Measurements from ENCODE around the gene ATP6V1G1. TPM values are rescaled to one million over a fixed set of nuclear protein-coding genes. Genes with fewer than 3 reads are reported as not detected.
"Not testable (repeated sequence)": the region's sequence is repeated elsewhere in the genome, so short reads cannot be mapped to it uniquely, and the experiment has no call there.

Gene ATP6V1G1
- total RNA-seq, 1 donor, result 128 TPM

GRCh38 chr9:114560956-114561355 lies 26.6 kb upstream of the ATP6V1G1 start:
- no peak overlapping the region for H3K4me3 ChIP-seq (ENCODE audit: low read depth, low read length)
- DNase-seq (ENCODE audit: low read depth), result no peak
- TF ChIP-seq CTCF (IDR thresholded peaks at IDR 0.05; ENCODE audit: insufficient read depth, low read length), result no peak

- no peak overlapping the region for H3K4me3 ChIP-seq (ENCODE audit: low read depth, low read length)
- DNase-seq (ENCODE audit: low read depth), result no peak
- TF ChIP-seq CTCF (IDR thresholded peaks at IDR 0.05; ENCODE audit: insufficient read depth, low read length), result no peak
These were observed 25.8 kb upstream of the ATP6V1G1 start for GRCh38 chr9:114561771-114562170.

GRCh38 chr9:114565204-114565603 lies 22.4 kb upstream of the ATP6V1G1 start:
- no peak for DNase-seq (ENCODE audit: low read depth)
- H3K4me3 ChIP-seq (ENCODE audit: low read depth, low read length), result no peak overlapping the region
- TF ChIP-seq CTCF (IDR thresholded peaks at IDR 0.05; ENCODE audit: insufficient read depth, low read length), result no peak

GRCh38 chr9:114570742-114571141 lies 16.8 kb upstream of the ATP6V1G1 start:
- DNase-seq (ENCODE audit: low read depth), result no peak
- H3K4me3 ChIP-seq (ENCODE audit: low read depth, low read length), result no peak overlapping the region
- TF ChIP-seq CTCF (IDR thresholded peaks at IDR 0.05; ENCODE audit: insufficient read depth, low read length), result no peak

GRCh38 chr9:114571391-114571790 lies 16.2 kb upstream of the ATP6V1G1 start:
- DNase-seq (ENCODE audit: low read depth), result no peak
- no peak overlapping the region for H3K4me3 ChIP-seq (ENCODE audit: low read depth, low read length)
- TF ChIP-seq CTCF (IDR thresholded peaks at IDR 0.05; ENCODE audit: insufficient read depth, low read length), result no peak

GRCh38 chr9:114572199-114572598 lies 15.4 kb upstream of the ATP6V1G1 start:
- no peak for TF ChIP-seq CTCF (IDR thresholded peaks at IDR 0.05; ENCODE audit: insufficient read depth, low read length)
- H3K4me3 ChIP-seq (ENCODE audit: low read depth, low read length), result no peak overlapping the region

GRCh38 chr9:114574438-114574837 lies 13.1 kb upstream of the ATP6V1G1 start:
- no peak for TF ChIP-seq CTCF (IDR thresholded peaks at IDR 0.05; ENCODE audit: insufficient read depth, low read length)
- no peak overlapping the region for H3K4me3 ChIP-seq (ENCODE audit: low read depth, low read length)
- DNase-seq (ENCODE audit: low read depth), result no peak

More at GRCh38 chr9:114572199-114572598, 15.4 kb upstream of the ATP6V1G1 start:
- no peak for DNase-seq (ENCODE audit: low read depth)

GRCh38 chr9:114576779-114577178 lies 10.8 kb upstream of the ATP6V1G1 start:
- not testable (repeated sequence) for H3K4me3 ChIP-seq (ENCODE audit: low read depth, low read length); DNase-seq (ENCODE audit: low read depth)

- DNase-seq (ENCODE audit: low read depth); H3K4me3 ChIP-seq (ENCODE audit: low read depth, low read length): not testable (repeated sequence)
These were observed 9.4 kb upstream of the ATP6V1G1 start for GRCh38 chr9:114578134-114578533.

All from fibroblast of the aortic adventitia (primary cell).